ENCODE results near the gene FRMD8. TPM values are rescaled to one million over a fixed set of nuclear protein-coding genes. Genes with fewer than 3 reads are reported as not detected.
A peak's percentile ranks its signal among the peaks of the same experiment; 100 is the strongest.

Gene FRMD8
- total and polyA plus RNA-seq, 2 donors (not counting 1 experiment from before 2014, with no cell fraction given): 14.9 to 15.3 TPM

GRCh38 chr11:65341856-65342255 lies 44.6 kb upstream of the FRMD8 start:
- DNase-seq (ENCODE audit: low read depth in 2 of 2): no peak
- H3K36me3 ChIP-seq (ENCODE audit: control insufficient read depth, insufficient read depth, low read length): peaks cover 27% of the 10 kb centered on the region
- no peak overlapping the region for H3K4me3 ChIP-seq (replicated peaks in 1 of 4; ENCODE audit: control extremely low read depth in 1 of 4, insufficient read depth in 1 of 4, low read depth in 3 of 4, low read length in 4 of 4)
- no peak overlapping the region for H3K9ac ChIP-seq (ENCODE audit: insufficient read depth, low read length)
- H3K9me3 ChIP-seq (ENCODE audit: control insufficient read depth, insufficient read depth, low read depth, low read length): no peaks in the 10 kb centered on the region
- TF ChIP-seq EZH2 (IDR thresholded peaks at IDR 0.05; ENCODE audit: low read length, missing control alignments): no peak
- no peak for TF ChIP-seq CTCF (conservative IDR thresholded peaks at IDR 0.05 in 1 of 2, IDR thresholded peaks at IDR 0.05 in 1 of 2; ENCODE audit: low read depth in 1 of 2, low read length in 2 of 2)
- no peaks in the 10 kb centered on the region for H3K4me1 ChIP-seq (ENCODE audit: control insufficient read depth, extremely low read depth, insufficient read depth, low read length)
- no peak overlapping the region for H2AFZ ChIP-seq (ENCODE audit: low read length)
- peaks cover 34% of the 10 kb centered on the region for H3K79me2 ChIP-seq (ENCODE audit: control insufficient read depth, insufficient read depth, low read length)
- peaks cover 1% of the 10 kb centered on the region for H4K20me1 ChIP-seq (ENCODE audit: control insufficient read depth, extremely low read depth, insufficient read depth, low read length)
- no peak overlapping the region for H3K4me2 ChIP-seq (ENCODE audit: extremely low read depth, insufficient read depth, low read length)
- H3K27me3 ChIP-seq (ENCODE audit: control insufficient read depth, insufficient read depth, low read length): no peaks in the 10 kb centered on the region
- no peak overlapping the region for H3K27ac ChIP-seq (ENCODE audit: insufficient read depth, low read length)

- no peak overlapping the region for H3K9ac ChIP-seq (ENCODE audit: insufficient read depth, low read length)
- peaks cover 12% of the 10 kb centered on the region for H3K36me3 ChIP-seq (ENCODE audit: control insufficient read depth, insufficient read depth, low read length)
- no peak for TF ChIP-seq CTCF (conservative IDR thresholded peaks at IDR 0.05 in 1 of 2, IDR thresholded peaks at IDR 0.05 in 1 of 2; ENCODE audit: low read depth in 1 of 2, low read length in 2 of 2)
- TF ChIP-seq EZH2 (IDR thresholded peaks at IDR 0.05; ENCODE audit: low read length, missing control alignments): no peak
- peaks cover 8% of the 10 kb centered on the region for H3K4me1 ChIP-seq (ENCODE audit: control insufficient read depth, extremely low read depth, insufficient read depth, low read length)
- no peak overlapping the region for H3K27ac ChIP-seq (ENCODE audit: insufficient read depth, low read length)
- H4K20me1 ChIP-seq (ENCODE audit: control insufficient read depth, extremely low read depth, insufficient read depth, low read length): no peaks in the 10 kb centered on the region
- no peaks in the 10 kb centered on the region for H3K79me2 ChIP-seq (ENCODE audit: control insufficient read depth, insufficient read depth, low read length)
- H3K27me3 ChIP-seq (ENCODE audit: control insufficient read depth, insufficient read depth, low read length): no peaks in the 10 kb centered on the region
- DNase-seq (ENCODE audit: low read depth in 2 of 2): no peak
- no peak overlapping the region for H2AFZ ChIP-seq (ENCODE audit: low read length)
- H3K9me3 ChIP-seq (ENCODE audit: control insufficient read depth, insufficient read depth, low read depth, low read length): no peaks in the 10 kb centered on the region
- no peak overlapping the region for H3K4me3 ChIP-seq (replicated peaks in 1 of 4; ENCODE audit: control extremely low read depth in 1 of 4, insufficient read depth in 1 of 4, low read depth in 3 of 4, low read length in 4 of 4)
- no peak overlapping the region for H3K4me2 ChIP-seq (ENCODE audit: extremely low read depth, insufficient read depth, low read length)
Measured at GRCh38 chr11:65351511-65351910, 34.9 kb upstream of the FRMD8 start.

- Histone ChIP-seq H3K9ac (ENCODE audit: insufficient read depth, low read length) (no peak overlapping the region), H3K4me1 (ENCODE audit: control insufficient read depth, extremely low read depth, insufficient read depth, low read length) (peaks cover 8% of the 10 kb centered on the region), H2AFZ (ENCODE audit: low read length) (no peak overlapping the region), H3K27ac (ENCODE audit: insufficient read depth, low read length) (no peak overlapping the region), H3K9me3 (ENCODE audit: control insufficient read depth, insufficient read depth, low read depth, low read length) (no peaks in the 10 kb centered on the region), H3K36me3 (ENCODE audit: control insufficient read depth, insufficient read depth, low read length) (peaks cover 11% of the 10 kb centered on the region), H3K79me2 (ENCODE audit: control insufficient read depth, insufficient read depth, low read length) (no peaks in the 10 kb centered on the region), H3K4me2 (ENCODE audit: extremely low read depth, insufficient read depth, low read length) (no peak overlapping the region), H3K4me3 (replicated peaks in 1 of 4; ENCODE audit: control extremely low read depth in 1 of 4, insufficient read depth in 1 of 4, low read depth in 3 of 4, low read length in 4 of 4) (no peak overlapping the region), H3K27me3 (ENCODE audit: control insufficient read depth, insufficient read depth, low read length) (peaks cover 6% of the 10 kb centered on the region), H4K20me1 (ENCODE audit: control insufficient read depth, extremely low read depth, insufficient read depth, low read length) (no peaks in the 10 kb centered on the region)
- TF ChIP-seq EZH2 (IDR thresholded peaks at IDR 0.05; ENCODE audit: low read length, missing control alignments) (no peak), CTCF (conservative IDR thresholded peaks at IDR 0.05 in 1 of 2, IDR thresholded peaks at IDR 0.05 in 1 of 2; ENCODE audit: low read depth in 1 of 2, low read length in 2 of 2) (peak; percentile 29 to 47)
- DNase-seq (ENCODE audit: low read depth in 2 of 2): peak in 1 of 2 donors; percentile 44
Measured at GRCh38 chr11:65352783-65353182, 33.7 kb upstream of the FRMD8 start.

Measured in fibroblast of lung (primary cell).